ENCODE data around the gene ATP5F1B.

GRCh38 chr12:56637621-56638020 lies 8.2 kb downstream of the ATP5F1B start:
- TF ChIP-seq YY1 (IDR thresholded peaks at IDR 0.05; ENCODE audit: low read depth) (no peak), FOXM1 (IDR thresholded peaks at IDR 0.05; ENCODE audit: borderline replicate concordance, low read depth) (no peak), ZBTB7A (IDR thresholded peaks at IDR 0.05; ENCODE audit: low read depth) (no peak), REST (IDR thresholded peaks at IDR 0.05; ENCODE audit: low read depth) (no peak), NFIC (IDR thresholded peaks at IDR 0.05) (no peak), CREB1 (IDR thresholded peaks at IDR 0.05; ENCODE audit: low read depth) (no peak), RAD21 (IDR thresholded peaks at IDR 0.05; ENCODE audit: low read depth) (no peak), MAX (IDR thresholded peaks at IDR 0.05) (no peak), EP300 (IDR thresholded peaks at IDR 0.05; ENCODE audit: borderline replicate concordance) (no peak), TAF1 (IDR thresholded peaks at IDR 0.05; ENCODE audit: low read depth) (no peak), TEAD4 (IDR thresholded peaks at IDR 0.05) (no peak), CEBPB (IDR thresholded peaks at IDR 0.05) (no peak)
